Cardiac fibroblast (primary cell): ENCODE results near the gene MCTP2.

Experiments
- DNase-seq, 2 donors: peaks; one replicate each; pipeline versions ENCODE4 v3.0.0 to v3.0.0-alpha.2; 2010; ENCODE audit warnings: low read depth in 2 of 2
- H3K4me3 ChIP-seq, 2 donors: replicated peaks in 1 of 2; 1 replicate in 1 of 2; 2 replicates in 1 of 2; pipeline ENCODE4 v1.5.1; 2011; ENCODE audit warnings: low read depth in 2 of 2, low read length in 2 of 2, mild to moderate bottlenecking in 2 of 2, moderate library complexity in 1 of 2
- TF ChIP-seq, protein P1 (sequence below): IDR thresholded peaks from one replicate; pipeline ENCODE4 v1.5.1; 2011; ENCODE audit warnings: low read depth, mild to moderate bottlenecking, low read length, inconsistent platforms

Gene MCTP2

DNA sequence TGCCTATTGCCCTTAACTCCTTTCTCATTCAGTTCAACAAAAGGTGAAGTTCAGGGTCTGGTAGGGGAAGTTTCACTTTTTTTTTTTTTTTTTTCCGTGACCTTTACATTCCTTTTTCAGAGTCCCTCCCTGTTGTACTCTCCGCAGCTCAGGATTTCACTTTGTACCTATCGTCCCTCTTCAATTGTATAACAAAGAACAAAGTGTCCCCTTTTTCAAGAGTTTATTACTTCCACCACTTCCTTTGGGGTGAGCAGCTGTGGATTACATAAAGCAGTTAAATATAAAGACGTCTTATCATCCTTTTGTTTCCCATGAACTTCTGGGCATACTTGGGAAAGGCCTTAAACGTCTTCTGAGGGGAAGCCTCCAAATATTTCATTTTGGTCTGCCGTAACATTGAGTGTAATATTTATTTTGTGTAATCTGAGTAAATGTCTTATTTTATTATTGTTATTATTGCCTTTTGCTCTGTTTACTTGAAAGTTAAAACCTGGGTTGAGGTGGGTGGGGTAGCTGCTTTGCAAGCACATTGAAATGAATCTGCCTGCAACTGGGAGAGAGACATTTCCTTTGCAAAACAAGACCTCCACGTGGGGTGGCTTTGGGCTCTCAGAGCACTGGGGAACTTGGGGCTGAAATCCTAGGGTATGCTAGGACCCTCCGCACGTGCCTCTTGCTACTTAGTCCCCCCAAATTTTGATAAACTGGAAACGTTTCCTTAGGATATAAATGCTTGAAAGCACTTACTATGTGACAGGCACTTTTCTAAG, 169.4 kb downstream of the MCTP2 start:
- DNase-seq: no peak
- no peak overlapping the region for H3K4me3 ChIP-seq
- TF ChIP-seq, protein P1, sequence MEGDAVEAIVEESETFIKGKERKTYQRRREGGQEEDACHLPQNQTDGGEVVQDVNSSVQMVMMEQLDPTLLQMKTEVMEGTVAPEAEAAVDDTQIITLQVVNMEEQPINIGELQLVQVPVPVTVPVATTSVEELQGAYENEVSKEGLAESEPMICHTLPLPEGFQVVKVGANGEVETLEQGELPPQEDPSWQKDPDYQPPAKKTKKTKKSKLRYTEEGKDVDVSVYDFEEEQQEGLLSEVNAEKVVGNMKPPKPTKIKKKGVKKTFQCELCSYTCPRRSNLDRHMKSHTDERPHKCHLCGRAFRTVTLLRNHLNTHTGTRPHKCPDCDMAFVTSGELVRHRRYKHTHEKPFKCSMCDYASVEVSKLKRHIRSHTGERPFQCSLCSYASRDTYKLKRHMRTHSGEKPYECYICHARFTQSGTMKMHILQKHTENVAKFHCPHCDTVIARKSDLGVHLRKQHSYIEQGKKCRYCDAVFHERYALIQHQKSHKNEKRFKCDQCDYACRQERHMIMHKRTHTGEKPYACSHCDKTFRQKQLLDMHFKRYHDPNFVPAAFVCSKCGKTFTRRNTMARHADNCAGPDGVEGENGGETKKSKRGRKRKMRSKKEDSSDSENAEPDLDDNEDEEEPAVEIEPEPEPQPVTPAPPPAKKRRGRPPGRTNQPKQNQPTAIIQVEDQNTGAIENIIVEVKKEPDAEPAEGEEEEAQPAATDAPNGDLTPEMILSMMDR: no peak

- no peak for DNase-seq
- TF ChIP-seq, protein P1: no peak
- H3K4me3 ChIP-seq: no peak overlapping the region
Observed at GRCh38 chr15:94403331-94403730, 172.0 kb downstream of the MCTP2 start.

- no peak overlapping the region for H3K4me3 ChIP-seq
- no peak for DNase-seq
- TF ChIP-seq, protein P1: no peak
Observed at GRCh38 chr15:94404733-94405283, 173.4 kb downstream of the MCTP2 start.

- TF ChIP-seq, protein P1: no peak
- DNase-seq: no peak
- no peak overlapping the region for H3K4me3 ChIP-seq
Observed at GRCh38 chr15:94411285-94411684, 179.9 kb downstream of the MCTP2 start.

DNA sequence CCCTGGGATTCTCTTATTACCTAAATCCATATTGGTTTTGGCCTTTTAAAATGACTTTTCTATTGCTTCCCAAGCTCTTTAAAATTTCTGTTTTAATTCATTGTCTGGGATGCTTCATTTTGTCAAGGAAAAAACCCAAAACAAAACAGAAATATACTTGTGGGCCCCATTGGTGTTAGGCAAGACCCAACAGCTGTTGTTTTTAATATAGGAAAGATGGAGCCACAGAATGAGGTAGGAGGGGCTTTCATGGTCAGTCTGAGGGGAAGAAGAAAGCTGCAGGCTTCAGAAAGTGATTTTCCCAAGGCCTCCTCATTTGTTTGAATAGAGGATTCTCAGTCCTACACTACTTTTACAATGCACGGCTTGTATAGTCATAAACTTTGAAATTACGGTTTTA, 180.5 kb downstream of the MCTP2 start:
- DNase-seq: no peak
- H3K4me3 ChIP-seq: no peak overlapping the region
- TF ChIP-seq, protein P1: no peak

DNA sequence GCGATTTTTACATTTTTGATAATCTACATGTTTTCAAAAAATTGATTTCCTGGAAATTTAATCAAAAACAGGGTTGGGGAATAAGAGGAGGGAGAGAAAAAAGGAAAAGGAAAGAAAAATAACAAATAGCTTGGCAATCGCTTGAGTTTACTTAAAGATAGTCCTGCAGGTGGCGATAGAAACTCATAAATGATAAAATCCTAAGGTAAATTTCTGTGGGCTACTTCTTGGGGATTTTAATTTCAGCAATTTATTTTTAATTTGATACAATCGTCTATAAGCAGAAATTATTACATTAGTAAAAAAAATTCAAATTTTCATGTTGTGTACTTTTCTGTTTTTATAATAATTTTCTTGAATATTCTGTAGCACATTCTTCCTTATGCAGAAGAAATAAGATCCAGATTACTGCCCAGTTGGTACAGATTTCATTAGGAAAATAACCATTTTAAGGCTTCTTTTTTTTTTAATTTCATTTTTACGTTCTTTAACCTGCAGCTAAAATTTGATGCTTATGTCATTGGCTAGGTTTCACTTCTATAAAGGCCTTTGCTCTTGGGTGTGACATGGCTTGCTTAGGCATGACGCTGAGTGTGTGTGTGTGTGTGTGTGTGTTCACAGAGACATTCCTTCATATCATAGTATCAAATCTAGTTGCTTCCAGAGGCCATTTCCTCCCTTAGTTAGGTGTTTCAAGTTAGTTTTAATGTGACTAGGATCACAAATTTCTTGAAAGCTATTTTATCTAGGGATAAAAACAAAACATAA, 181.8 kb downstream of the MCTP2 start:
- no peak overlapping the region for H3K4me3 ChIP-seq
- peak; percentile 28 to 32 for DNase-seq
- TF ChIP-seq, protein P1: no peak
